GM19455 (cell line): ENCODE measurements around the gene DDX23.
"Not testable (repeated sequence)": the region's sequence is repeated elsewhere in the genome, so short reads cannot be mapped to it uniquely, and the experiment has no call there.

Source experiments
- ATAC-seq: cut with Tn5 transposase; IDR thresholded peaks from one replicate; pipeline ENCODE4 v1.9.1; 2021; ENCODE audit not compliant: unreplicated experiment

Gene DDX23

DNA sequence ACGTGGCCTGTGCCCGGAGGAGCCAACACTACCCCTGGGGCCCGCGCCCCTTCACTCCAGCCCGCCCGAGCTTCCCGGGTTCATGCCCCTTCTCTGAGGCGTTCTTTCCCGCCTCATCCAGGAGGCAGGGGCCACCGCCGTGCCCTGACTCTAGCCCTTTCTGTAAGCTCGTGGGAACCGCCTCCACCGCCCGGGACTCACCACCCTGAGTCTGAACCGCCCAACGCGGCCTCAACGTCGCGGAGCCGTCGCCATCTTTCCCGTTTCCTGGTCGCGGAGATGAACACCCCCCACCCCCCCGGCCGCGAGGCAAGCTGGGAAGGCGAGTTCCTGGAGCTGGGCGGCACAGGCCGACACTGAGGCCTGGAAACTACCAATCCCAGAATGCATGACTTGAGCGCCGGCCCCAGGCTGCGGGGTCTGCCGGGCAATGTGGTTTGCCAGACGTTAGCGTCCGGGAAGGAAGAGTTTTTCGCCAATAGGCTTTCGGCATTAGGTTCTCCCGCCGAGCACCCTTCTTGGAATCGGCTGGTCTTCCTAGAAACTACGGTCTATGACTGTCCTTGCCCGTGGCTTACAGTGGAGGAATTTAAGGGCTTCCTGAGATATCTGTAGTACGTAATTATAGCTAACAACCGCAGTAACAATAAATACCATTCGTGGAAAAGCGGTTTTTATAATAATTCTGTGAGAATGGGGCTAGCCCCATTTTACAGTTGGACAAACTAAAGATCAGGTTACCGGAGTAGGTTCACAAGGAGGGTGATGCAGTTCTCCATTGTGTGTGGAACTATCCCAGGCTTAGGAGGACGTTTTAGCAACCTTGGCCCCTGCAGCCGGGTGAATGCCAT is at the start of gene DDX23:
Gene DDX23, minus strand, starts transcription at position 281 of the 851 bp plus-strand sequence. CDS start 6,381 bp downstream, outside the sequence.
- peak; percentile 93 for ATAC-seq

DNA sequence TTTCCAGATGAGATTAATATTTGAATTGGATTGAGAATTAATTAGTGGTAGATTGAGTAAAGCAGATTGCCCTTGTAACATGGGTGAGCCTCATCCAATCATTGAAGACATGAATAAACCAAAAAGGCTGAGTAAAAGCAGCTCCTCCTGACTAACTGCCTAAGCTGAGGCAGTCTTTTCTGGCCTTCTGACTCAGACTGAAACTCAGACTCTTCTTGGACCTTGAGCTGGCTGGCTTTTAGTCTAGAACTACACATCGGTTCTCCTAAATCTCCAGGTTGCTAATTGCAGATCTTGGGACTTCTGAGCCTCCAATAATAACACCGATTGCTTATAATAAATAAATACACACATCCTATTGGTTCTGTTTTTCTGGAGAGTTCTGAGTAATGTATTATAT is 49.3 kb upstream of the DDX23 start:
- ATAC-seq = no peak

DNA sequence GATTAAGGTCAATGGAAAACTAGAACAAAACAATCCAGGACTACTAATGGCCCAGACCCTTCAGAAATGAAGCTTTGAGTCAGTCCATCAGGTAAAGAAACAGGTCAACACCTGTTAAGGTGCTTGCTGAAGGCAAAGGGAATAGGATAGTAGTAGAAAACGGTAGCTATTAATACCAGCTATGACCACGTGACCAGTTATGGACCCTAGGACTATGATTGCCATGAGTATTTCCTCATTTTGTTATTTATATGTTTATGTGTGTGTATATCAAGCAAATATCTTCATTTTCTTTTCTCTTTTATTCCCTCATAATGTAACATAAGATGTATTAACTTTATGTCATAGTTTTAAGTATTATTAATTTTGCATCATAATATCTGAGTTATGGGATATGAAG is 47.7 kb upstream of the DDX23 start:
- no peak for ATAC-seq

DNA sequence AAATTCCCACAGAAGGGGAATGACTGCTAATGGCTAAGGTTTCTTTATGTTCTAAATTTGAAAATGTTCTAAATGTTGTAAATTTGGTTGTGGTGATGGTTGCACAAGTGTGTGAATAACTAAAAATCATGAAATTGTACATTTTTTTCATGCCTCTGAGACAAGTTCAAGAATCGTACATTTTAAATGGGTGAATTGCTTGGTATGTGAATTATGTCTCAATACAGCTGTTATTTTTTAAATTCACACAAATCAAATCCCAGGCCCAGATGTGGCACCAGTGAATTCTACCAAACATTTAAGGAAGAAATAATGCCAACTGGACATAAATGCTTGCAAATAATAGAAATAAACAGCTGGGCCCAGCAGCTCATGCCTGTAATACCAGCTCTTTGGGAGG is 42.3 kb upstream of the DDX23 start:
- ATAC-seq = no peak

DNA sequence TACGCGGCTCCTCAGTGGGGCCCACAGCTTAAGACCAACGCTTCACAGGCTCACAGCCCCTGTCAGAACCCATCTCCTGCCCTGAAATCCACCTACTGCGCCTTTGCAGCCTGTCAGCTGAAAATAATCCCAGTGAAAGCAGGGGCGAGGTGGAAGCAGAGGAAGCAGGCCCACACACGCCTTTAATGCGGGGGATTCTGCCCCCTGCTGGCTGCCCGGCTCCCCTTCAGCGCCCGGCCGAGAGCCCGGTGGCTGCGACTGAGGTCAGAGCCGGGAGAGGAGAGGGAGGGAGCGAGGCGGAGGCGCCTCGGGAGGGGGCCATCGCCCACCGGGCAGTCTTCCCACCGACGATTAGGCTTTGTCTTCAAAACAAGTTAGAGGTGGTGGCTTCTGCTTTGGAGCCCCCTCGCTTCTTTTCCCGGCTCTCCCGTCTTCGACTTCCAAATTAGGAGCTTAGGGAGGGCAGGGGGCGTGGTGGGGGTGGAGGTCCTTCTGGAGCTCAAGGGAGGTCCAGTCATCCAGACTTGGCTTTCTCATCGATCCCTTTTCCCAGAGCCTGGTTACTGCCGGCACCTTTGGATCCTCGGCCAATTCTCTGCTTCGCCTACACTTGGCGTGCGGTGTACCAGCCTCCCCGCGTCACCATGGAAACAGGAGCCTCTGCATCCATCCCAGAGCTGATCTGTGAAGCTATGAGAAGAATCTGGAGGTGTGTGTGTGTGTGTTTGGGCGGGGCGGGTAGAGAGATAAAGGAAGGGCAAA is 38.9 kb upstream of the DDX23 start:
- ATAC-seq = no peak

DNA sequence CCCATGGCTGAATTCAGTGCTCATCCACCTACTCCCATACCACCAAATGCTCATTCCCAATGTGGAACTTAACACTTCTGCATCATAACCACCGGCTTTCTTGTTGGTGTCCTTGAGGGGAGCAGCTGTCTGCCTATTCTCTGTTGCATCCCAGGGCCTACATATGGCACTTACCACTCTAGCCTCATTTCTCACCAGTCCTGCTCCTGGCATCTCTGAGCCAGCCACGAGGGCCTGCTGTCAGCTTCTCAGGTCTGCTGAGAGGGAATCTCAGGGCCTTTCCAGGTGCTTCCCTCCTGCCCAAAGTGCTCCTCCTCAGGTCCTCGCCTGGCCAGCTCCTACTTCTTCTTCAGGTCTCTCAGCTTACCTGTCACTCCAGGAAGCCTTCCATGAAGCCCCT is 37.7 kb upstream of the DDX23 start:
- no peak for ATAC-seq

DNA sequence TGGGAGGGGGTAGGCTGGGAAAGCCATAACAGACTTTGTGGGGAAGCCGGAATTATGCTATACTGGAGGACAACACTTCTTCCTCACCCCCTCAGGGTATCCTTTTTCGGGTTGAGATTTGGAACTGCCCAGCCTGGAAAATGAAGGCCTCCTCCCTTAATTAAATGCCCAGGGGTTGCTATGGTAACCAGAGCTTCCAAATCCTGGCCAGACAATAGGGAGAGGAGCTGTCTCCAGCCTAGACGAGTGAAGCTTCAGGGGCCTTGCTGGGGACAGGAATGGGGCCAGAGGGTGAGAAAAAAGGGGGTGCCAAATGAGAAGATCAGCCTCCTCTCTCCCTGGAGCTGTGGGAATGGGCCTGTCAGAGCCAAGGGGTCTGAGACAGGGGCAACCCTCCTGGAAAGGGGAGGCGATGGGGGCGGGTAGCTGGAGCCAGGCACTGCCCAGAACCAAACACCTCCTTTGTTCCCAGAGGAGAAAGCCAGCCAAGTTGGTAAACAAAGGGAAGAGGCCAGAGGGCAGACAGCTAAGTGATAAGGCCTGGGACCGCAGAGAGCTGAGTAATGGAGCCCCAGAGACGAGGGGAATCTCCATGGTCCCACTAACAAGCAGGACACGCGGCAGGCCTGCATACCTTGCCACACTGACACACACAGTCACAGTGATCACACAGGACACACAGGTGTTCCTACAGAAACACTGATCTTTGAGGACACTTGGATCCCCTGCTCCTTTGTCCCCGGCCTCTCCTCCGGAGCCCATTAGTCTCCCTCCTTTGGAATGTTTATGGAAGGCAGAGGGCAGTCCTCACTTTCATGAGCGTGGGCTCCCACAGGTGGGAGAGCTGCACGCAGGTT is 31.6 kb upstream of the DDX23 start:
- ATAC-seq = no peak

DNA sequence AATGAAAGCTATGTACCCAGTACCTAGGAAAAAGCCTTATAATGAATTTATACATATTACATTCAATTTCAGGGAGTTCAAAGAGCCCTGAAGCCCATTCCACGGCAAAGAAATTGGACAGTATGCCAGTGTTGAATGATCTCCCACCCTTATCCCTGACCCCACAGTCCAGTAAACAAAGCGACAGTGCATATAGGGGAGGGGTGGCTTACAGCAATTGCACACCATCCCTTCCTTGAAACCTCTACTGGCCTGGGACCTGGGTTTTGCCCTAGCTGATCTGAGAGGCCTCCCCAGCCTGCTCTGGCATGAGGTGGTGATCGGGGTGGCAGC is 31.0 kb upstream of the DDX23 start:
- no peak for ATAC-seq

DNA sequence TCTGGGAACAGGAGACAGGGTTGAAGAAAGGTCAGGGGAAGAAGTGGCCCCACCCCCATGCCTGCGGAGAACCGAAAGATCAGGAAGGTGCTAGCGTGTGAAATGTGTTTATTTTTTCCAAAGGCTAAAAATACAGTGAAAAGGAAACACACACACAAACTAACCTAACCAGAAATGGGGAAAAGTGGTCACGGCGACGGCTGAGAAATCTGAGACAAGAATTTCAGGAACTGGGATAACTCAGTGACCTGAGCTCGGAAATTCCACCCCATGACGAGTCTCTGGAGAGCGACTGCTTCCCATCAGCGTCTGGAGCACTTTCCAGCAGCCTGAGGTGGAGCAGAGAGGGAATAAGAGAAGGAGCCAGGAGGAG is 30.3 kb upstream of the DDX23 start:
- no peak for ATAC-seq

DNA sequence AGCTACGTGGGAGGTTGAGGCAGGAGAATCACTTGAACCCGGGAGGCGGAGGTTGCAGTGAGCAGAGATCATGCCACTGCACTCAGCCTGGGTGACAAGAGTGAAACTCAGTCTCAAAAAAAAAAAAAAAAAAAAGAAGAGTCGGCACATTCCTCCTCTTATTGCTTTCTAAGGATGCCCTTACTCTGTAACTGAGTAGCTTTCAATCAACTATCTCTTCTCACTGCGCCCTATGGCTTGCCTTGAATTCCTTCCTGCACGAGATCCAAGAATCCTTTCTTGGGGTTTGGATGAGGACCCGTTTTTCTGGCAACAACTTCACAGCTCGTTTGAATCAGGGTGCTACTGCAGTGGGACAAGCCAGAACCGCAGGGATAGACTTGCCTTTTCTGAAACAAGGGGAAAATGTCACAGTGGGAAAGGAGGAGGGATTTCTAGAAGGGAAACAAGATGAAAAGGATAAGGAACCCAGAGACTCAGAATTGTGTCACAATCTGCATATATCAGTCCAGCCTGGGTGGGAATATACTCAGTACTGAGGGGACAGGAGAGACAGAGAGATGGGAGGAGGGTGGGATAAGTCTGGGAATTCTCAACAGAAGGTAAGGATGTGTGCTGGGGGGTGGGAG is 29.8 kb upstream of the DDX23 start:
- no peak for ATAC-seq

DNA sequence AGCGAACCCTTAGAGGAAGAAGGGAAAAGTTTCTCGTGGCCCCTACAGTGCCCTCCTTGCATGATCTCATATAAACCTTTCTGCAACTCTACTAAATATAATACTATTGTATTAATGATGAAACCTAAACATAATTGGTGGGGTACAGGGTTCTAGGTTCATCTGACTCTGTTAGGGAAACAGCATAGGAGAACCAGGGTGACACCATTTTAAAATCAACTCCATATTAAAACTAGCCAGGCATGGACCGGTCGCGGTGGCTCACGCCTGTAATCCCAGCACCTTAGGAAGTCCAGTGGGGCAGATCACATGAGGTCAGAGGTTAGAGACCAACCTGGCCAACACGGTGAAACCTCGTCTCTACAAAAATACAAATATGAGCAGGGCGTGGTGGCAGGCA is 28.7 kb upstream of the DDX23 start:
- ATAC-seq = no peak

DNA sequence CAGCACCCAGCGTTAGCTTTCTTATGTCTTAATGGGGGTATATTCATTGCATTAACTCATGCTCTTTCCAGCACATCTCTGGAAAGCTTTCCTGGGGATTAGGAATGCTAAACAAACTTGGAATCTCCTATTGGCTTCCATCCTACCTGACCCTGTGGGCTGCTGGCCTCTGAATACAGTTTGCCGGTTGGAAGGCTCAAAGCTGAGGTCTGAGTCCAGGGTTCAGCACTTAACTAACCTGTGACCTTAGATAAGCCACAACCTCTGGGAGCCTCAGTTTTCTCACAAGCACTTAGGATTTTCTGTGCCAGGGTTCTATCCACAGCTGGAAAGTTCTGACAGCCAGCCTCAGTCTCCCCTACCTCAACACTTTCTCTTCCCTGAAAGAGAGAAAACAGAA is 26.6 kb upstream of the DDX23 start:
- ATAC-seq = no peak

DNA sequence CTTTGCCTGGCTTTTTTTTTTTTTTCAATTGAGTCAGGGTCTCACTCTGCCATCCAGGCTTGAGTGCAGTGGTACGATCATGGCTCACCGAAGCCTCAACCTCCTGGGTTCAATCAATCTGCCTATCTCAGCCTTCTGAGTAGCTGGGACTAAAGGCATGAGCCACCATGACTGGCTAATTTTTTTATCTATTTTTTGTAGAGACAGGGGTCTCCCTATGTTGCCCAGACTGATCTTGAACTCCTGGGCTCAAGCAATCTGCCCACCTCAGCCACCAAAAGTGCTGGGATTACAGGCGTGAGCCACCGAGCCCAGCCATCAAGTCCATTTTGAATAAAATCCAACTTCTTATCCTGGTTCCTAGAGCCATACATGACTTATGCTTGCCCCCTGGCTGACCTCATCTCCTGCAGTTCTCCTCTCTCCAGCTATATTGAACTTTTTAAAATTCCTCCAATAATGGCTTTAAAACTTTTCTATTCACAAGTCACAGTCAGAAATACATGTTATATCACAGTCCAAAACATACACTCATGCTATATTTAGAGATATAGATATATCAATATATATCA is 24.1 kb upstream of the DDX23 start:
- ATAC-seq = no peak

DNA sequence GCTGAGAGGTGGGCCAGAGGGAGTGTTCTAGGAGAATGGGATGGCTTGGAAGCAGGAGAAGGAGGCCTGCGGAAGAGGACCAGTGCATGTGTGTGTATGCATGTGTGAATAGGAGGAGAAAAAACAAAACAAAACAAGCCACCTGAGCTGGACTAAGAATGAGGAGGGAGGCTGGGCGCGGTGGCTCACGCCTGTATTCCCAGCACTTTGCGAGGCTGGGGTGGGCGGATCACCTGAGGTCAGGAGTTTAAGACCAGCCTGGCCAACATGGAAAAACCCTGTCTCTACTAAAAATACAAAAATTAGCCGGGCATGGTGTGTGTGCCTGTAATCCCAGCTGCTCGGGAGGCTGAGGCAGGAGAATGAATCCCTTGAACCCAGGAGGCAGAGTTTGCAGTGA is 21.6 kb upstream of the DDX23 start:
- not testable (repeated sequence) for ATAC-seq

DNA sequence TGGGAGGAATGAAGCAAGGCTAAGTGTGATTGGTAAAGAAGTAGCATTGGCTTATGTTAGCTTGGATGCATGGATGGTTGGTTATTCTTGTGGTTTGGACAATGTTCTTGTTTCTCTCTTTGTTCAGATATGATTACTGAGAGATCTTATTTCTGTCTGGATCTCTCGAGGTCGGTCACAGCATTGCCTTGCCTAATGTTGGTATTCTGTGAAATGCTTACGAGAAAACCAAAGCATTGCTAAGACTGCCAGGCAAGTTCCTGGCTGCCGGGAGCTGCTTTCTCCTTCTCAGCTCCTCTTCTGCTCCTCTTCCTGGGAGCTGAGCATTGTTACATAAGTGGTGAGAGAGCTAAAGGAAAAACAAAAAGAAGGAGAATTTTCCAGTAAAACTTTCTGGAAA is 21.1 kb upstream of the DDX23 start:
- no peak for ATAC-seq

DNA sequence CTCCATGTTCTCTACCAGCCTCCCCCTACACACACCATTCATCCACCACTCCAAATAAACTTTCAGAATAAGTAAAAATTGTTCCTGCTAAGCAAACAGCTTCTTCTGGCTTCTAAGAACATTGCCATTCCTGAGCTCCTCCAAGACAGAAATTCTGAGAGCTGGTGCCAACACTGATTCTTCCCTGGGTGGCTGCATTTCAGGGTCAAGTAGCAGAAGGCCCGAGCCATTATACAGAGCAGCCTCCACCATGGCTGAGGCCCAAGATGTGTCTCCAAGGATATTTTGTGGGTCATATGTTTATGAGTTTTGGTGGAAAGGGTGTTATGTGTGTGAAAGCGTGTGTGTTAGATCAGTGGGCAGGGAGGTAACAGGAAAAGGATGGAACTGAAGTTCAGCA is 17.2 kb upstream of the DDX23 start:
- no peak for ATAC-seq

DNA sequence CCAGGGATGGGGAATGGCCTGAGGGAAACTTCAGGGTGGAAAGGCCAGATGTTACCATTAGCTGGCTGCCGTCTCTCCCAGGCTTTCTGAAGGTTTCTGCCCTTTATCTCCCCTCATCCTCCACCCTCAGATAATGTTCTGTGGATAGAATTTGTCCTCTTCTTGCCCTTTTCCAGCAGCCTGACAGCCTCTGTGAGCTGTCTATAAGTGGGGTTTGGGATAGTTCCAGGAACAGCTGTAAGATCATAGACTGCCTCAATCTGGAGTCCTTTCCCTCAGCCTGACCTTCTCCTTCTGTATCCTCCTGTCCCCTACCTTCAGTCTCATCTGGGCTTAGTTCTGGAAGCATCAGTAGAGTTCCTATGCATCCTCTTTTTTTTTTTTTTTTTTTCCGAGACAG is 16.5 kb upstream of the DDX23 start:
- no peak for ATAC-seq

DNA sequence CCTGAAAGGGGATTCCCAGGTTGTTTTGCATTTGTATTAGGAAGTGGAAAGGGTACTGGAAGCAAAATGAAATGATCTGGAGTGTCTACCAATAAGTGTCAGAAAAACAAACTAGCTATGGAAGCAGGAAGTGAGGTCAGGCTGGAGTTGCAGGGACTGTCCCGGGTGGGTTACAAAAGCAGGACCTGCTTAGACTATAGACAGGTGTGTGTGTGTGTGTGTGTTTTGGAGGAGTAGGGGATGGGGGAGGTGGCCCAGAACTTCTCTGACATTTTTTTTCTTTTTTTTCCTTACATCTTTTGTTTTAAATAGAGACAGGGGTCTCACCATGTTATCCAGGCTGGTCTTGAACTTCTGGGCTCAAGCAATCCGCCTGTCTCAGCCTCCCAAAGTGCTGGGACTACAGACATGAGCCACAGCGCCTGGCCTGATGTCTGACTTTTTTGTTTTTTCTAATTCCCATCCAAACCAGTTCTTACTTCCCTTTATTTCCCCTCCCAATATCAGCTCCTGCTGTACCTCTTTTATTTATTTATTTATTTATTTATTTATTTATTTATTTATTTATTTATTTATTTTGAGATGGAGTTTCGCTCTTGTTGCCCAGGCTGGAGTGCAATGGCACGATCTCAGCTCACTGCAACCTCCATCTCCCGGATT is 14.2 kb upstream of the DDX23 start:
- peak; percentile 44 for ATAC-seq

DNA sequence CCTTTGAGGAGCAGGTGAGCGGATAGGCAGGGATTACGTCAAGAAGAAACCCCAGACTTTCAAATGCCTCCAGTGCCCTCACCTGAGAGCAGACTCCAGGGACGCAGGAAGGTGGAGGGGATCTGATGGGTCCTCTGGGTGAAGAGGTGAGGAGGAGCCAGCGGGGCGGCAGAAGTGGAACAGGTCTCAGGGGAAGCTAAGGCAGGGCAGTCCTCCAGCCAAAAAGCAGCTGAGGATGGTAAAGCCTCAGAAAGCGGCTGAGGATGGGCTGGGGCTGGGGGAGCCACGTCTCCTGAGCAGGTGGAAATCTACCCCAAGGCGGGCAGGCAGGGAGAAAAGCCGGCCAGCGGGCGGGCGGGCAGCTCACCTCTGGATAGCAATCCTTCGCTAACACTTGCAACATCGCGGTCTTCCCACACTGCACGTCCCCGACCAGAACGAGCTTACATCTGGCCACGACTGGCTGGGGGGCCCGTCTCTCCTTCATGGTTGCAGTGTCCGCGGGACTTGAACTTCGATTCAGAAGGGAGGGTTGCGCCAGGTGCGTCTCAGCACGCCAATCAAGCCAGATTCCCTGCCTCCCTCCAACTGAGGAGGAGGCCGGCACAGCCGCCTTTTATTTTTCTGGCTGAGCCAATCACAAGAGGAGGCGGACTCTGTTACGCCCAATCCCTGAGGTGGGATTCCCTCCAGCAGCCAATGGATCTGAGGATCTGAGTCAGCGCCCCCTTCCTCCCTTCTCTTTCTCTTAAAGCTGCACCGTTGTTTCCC is 13.5 kb upstream of the DDX23 start, which contains the start of gene RND1:
Gene RND1, minus strand, starts transcription at position 590 of the 771 bp plus-strand sequence. Its CDS starts 103 bp downstream, at position 487.
- peak; percentile 91 for ATAC-seq
